ENCODE results near the gene LPP.

- TF ChIP-seq RBFOX2 (IDR thresholded peaks at IDR 0.05; ENCODE audit: low read depth, low read length) (no peak), ZNF138 (CRISPR knock-in tag; IDR thresholded peaks at IDR 0.05; ENCODE audit: low read depth) (no peak), MYNN (CRISPR knock-in tag; IDR thresholded peaks at IDR 0.05; ENCODE audit: low read depth) (no peak), ZZZ3 (CRISPR knock-in tag; IDR thresholded peaks at IDR 0.05; ENCODE audit: borderline replicate concordance) (no peak), MTF1 (CRISPR knock-in tag; IDR thresholded peaks at IDR 0.05) (no peak), CREM (IDR thresholded peaks at IDR 0.05) (no peak), CREM (CRISPR knock-in tag; IDR thresholded peaks at IDR 0.05) (no peak), ZNF687 (CRISPR knock-in tag; IDR thresholded peaks at IDR 0.05) (no peak), TARDBP (CRISPR knock-in tag; IDR thresholded peaks at IDR 0.05) (no peak), EZH2 (conservative IDR thresholded peaks at IDR 0.05; ENCODE audit: low read depth, low read length) (no peak), NFIC (IDR thresholded peaks at IDR 0.05; ENCODE audit: low read length) (no peak), ZNF567 (CRISPR knock-in tag; IDR thresholded peaks at IDR 0.05; ENCODE audit: borderline replicate concordance) (no peak), ZNF30 (CRISPR knock-in tag; IDR thresholded peaks at IDR 0.05) (no peak)
Observed at GRCh38 chr3:188786424-188786823, 632.5 kb downstream of the LPP start.
